Fibroblast of lung (primary cell): ENCODE measurements around the gene AMIGO1.

Source experiments
- EZH2 ChIP-seq: IDR thresholded peaks from 2 replicates; pipeline ENCODE4 v1.5.1; 2012; ENCODE audit warnings: low read length, control low read depth, mild to moderate bottlenecking; ENCODE audit errors: missing control alignments
- TF ChIP-seq, protein P1 (sequence below), 2 donors: IDR thresholded peaks in 1 of 2; conservative IDR thresholded peaks in 1 of 2; 1 replicate in 1 of 2; 2 replicates in 1 of 2; pipeline ENCODE4 v1.5.1; 2011 to 2012; ENCODE audit warnings: low read length in 2 of 2, control low read depth in 1 of 2, inconsistent platforms in 1 of 2, low read depth in 1 of 2, mild to moderate bottlenecking in 1 of 2

DNA sequence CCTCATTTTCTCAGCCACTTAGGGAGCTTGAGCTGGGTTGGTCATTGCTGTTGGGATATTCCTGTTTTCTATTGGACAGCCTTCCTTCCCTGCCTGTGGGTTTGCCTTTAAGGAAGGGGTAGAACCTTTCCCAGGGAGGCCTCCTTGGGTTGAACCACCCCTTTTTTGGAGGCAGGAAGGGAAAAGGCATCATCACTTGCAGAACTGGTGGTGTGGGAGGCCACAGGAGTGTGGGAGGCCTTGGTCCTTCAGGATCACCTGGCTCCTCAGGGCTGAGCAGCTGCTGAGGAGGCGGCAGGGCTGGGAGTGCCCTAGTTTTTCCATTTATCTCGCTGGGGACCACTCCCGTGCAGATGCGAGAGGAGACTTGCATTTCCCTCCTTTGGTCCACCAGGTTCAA, 16.3 kb downstream of the AMIGO1 start:
- TF ChIP-seq, protein P1, sequence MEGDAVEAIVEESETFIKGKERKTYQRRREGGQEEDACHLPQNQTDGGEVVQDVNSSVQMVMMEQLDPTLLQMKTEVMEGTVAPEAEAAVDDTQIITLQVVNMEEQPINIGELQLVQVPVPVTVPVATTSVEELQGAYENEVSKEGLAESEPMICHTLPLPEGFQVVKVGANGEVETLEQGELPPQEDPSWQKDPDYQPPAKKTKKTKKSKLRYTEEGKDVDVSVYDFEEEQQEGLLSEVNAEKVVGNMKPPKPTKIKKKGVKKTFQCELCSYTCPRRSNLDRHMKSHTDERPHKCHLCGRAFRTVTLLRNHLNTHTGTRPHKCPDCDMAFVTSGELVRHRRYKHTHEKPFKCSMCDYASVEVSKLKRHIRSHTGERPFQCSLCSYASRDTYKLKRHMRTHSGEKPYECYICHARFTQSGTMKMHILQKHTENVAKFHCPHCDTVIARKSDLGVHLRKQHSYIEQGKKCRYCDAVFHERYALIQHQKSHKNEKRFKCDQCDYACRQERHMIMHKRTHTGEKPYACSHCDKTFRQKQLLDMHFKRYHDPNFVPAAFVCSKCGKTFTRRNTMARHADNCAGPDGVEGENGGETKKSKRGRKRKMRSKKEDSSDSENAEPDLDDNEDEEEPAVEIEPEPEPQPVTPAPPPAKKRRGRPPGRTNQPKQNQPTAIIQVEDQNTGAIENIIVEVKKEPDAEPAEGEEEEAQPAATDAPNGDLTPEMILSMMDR (conservative IDR thresholded peaks at IDR 0.05 in 1 of 2, IDR thresholded peaks at IDR 0.05 in 1 of 2; ENCODE audit: low read depth in 1 of 2, low read length in 2 of 2), result no peak
- no peak for TF ChIP-seq EZH2
